Non-pigmented ciliary epithelial cell (primary cell): ENCODE data around the gene FKBP6.
"Not testable (repeated sequence)": the region's sequence is repeated elsewhere in the genome, so short reads cannot be mapped to it uniquely, and the experiment has no call there.

ENCODE experiments used
- DNase-seq: peaks from one replicate; pipeline ENCODE4 v3.0.0-alpha.2; 2010; ENCODE audit warnings: low read depth

The FKBP6 gene

DNA sequence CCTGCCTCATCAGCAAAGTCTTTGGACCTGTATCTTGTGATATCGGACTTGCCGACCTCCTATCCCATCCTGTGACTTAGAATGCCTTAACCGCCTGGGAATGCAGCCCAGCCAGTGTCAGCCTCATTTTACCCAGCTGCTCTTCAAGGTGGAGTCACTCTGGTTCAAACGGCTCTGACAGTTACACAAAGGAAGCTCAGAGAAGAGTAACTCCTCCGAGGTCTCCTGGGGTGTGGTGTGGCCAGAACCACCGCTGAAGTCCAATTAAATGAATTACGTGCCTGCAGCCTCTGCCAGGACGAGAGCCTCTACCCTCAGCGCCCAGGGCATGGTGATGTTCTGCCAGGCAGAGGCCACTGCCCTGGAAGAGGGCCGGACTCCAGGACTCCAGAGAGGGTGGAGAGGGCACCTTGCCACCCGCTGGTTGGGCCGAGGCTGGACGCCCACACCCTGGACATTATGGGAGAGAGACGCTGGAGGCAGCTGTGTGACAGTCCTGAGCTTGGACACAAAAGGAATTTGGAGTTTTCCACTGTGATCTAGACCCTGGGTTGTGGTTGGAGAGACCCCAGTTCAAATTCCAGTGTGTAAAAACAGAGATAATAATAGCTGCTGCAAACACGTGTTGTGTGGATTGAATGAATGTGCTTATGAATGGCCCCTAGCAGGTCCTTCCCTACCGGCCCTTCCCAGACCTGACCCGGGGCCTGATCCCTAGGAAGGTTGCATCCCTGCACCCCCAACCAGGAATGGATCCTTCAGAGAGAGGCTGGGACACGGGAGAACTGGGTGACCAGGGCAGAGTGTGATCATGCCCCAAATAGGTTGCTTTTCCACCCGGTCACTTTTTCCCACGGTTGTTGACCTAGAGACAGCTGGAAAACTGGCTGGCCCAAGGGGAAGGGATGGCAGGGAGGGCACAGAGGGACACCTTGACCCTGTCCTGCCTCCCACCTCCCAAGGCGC, 67.9 kb downstream of the FKBP6 start:
- no peak for DNase-seq

DNA sequence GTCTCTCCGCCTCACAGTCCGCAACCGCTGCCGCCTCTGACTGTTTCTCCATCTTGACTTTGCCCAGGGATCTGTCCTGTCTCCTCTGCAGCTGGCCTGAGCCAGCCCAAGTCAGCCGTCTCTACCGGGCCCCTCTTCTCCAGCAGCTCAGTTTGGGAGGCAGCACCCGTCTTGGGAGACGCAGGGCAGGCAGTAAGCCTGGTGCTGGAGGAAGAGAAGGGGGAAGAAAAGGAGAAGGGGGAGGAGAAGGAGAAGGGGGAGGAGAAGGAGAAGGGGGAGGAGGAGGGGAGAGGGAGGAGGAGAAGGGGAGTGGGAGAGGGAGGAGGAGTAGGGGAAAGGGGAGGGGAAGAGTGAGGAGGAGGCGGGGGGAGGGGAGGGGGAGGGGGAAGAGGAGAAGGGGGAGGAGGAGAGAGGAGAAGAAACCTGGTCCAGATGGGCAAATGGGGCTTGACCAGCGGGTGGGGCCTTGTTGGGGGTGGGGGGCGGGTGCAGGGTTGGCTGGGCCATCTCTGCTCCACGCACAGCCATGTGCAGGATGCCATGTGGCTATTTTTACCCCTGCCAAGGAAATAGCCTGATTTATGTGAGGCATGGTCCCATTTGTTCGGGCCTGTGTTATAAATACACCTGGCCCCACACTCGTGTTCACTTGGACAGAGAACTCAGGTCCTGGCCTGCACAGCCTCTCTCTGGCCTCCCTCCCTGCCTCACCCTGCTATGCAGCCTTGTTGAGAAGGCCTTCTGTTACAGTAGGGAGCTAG, 69.7 kb downstream of the FKBP6 start:
- no peak for DNase-seq

DNA sequence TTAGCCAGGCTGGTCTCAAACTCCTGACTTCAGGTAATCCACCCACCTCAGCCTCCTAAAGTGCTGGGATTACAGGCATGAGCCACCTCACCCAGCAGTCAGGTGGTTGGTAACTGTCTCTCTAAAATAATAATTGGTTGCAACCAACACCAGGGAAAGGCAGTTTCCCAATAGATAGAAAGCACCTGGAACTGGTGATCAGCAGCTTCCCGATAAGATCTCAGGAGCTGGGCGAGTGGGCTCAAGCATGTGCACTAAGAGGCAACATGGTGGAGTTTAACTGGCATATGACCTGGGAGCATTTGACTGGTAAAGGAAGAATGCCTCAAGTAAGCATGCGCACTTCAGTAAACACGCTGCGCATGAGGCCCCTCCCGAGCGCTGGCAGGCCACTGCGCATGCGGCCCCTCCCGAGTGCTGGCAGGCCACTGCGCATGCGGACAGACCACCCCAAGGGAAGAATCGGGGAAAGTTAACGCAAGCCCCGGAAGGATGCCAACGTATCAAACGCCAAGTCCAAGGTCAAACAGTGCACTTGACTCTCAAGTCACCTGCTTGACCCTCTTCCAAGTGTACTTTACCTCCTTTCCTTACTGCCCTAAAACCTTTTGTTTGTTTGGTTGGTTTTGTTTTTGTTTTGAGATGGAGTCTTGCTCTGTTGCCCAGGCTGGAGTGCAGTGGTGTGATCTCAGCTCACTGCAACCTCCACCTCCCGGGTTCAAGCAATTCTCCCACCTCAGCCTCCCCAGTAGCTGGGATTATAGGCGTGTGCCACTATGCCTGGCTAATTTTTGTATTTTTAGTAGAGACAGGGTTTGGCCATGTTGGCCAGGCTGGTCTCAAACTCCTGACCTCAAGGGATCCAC, 71.5 kb downstream of the FKBP6 start:
- DNase-seq, result peak; percentile 10

DNA sequence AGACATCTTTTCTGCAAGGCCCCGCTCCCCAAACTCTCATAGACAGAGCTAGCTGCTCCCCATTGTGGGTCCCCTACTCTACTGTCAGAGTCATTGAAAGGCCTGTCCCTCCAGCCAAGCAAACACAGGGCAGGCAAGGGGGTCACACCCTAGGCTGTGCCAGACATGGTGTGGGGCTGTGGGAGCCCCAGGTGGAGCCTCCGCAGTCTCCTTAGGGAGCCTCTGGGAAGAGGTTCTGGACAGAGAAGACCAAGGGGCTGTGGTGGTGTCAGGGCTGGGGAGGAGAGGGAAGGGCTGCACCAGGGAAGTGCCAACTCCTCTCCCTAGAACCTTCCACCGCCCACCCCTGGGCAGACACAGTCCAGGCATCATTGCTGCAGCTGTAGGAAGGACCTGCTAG, 76.9 kb downstream of the FKBP6 start:
- DNase-seq, result not testable (repeated sequence)
